ENCODE measurements around the gene PYGO1. TPM values are rescaled to one million over a fixed set of nuclear protein-coding genes. Genes with fewer than 3 reads are reported as not detected.

Gene PYGO1
- polyA plus RNA-seq, 3 donors, result not detected

GRCh38 chr15:55555089-55555488 lies 33.1 kb downstream of the PYGO1 start:
- Histone ChIP-seq H3K4me3 (replicated peaks in 1 of 3; ENCODE audit: low read depth in 2 of 3, low read length in 3 of 3) (no peak overlapping the region), H3K4me1 (ENCODE audit: control insufficient read depth in 1 of 2, insufficient read depth in 2 of 2, low read length in 2 of 2) (no peaks in the 10 kb centered on the region), H3K27me3 (ENCODE audit: control insufficient read depth in 2 of 2, insufficient read depth in 2 of 2, low read length in 2 of 2) (no peaks in the 10 kb centered on the region), H3K27ac (ENCODE audit: low read depth in 1 of 2, low read length in 2 of 2) (no peak overlapping the region), H3K79me2 (ENCODE audit: insufficient read depth, low read length) (no peaks in the 10 kb centered on the region), H4K20me1 (ENCODE audit: insufficient read depth, low read length) (no peaks in the 10 kb centered on the region), H3K9me3 (replicated peaks in 1 of 2; ENCODE audit: control insufficient read depth in 1 of 2, insufficient read depth in 1 of 2, low read length in 2 of 2) (peaks cover 9 to 15% of the 10 kb centered on the region in 2 donors), H2AFZ (ENCODE audit: insufficient read depth, low read depth, low read length, poor library complexity, severe bottlenecking) (no peak overlapping the region), H3K36me3 (replicated peaks in 1 of 2; ENCODE audit: control insufficient read depth in 1 of 2, insufficient read depth in 2 of 2, low read length in 2 of 2) (no peaks in the 10 kb centered on the region), H3K4me2 (replicated peaks; ENCODE audit: extremely low read depth, low read length, poor library complexity, severe bottlenecking) (no peak overlapping the region), H3K9ac (ENCODE audit: insufficient read depth, low read length, poor library complexity, severe bottlenecking) (no peak overlapping the region)
- Mint-ChIP-seq H3K27ac (no peak overlapping the region), H3K27me3 (ENCODE audit: low read depth in 3 of 3) (peaks cover 0 to 11% (median 5%) of the 10 kb centered on the region in 3 donors), H3K4me1 (no peaks in the 10 kb centered on the region), H3K36me3 (no peaks in the 10 kb centered on the region), H3K9me3 (peaks cover 22 to 35% (median 26%) of the 10 kb centered on the region in 7 donors), H3K4me3 (no peak overlapping the region)
- no CpG with 5 or more reads among the region's 4 CpGs for WGBS (ENCODE audit: insufficient coverage)
- DNase-seq, result no peak
- TF ChIP-seq CTCF (IDR thresholded peaks at IDR 0.05), result no peak
- intact Hi-C loops (cut with micrococcal nuclease), result no loop called here

- DNase-seq, result no peak
- Histone ChIP-seq H3K36me3 (replicated peaks in 1 of 2; ENCODE audit: control insufficient read depth in 1 of 2, insufficient read depth in 2 of 2, low read length in 2 of 2) (no peaks in the 10 kb centered on the region), H3K4me3 (replicated peaks in 1 of 3; ENCODE audit: low read depth in 2 of 3, low read length in 3 of 3) (no peak overlapping the region), H3K9ac (ENCODE audit: insufficient read depth, low read length, poor library complexity, severe bottlenecking) (no peak overlapping the region), H2AFZ (ENCODE audit: insufficient read depth, low read depth, low read length, poor library complexity, severe bottlenecking) (no peak overlapping the region), H3K27me3 (ENCODE audit: control insufficient read depth in 2 of 2, insufficient read depth in 2 of 2, low read length in 2 of 2) (no peaks in the 10 kb centered on the region), H3K79me2 (ENCODE audit: insufficient read depth, low read length) (no peaks in the 10 kb centered on the region), H3K27ac (ENCODE audit: low read depth in 1 of 2, low read length in 2 of 2) (no peak overlapping the region), H4K20me1 (ENCODE audit: insufficient read depth, low read length) (no peaks in the 10 kb centered on the region), H3K9me3 (replicated peaks in 1 of 2; ENCODE audit: control insufficient read depth in 1 of 2, insufficient read depth in 1 of 2, low read length in 2 of 2) (peaks cover 9 to 15% of the 10 kb centered on the region in 2 donors), H3K4me2 (replicated peaks; ENCODE audit: extremely low read depth, low read length, poor library complexity, severe bottlenecking) (no peak overlapping the region), H3K4me1 (ENCODE audit: control insufficient read depth in 1 of 2, insufficient read depth in 2 of 2, low read length in 2 of 2) (no peaks in the 10 kb centered on the region)
- Mint-ChIP-seq H3K27ac (no peak overlapping the region), H3K4me3 (no peak overlapping the region), H3K4me1 (no peaks in the 10 kb centered on the region), H3K27me3 (ENCODE audit: low read depth in 3 of 3) (peaks cover 2 to 14% (median 5%) of the 10 kb centered on the region in 3 donors), H3K36me3 (no peaks in the 10 kb centered on the region), H3K9me3 (peaks cover 22 to 32% (median 26%) of the 10 kb centered on the region in 7 donors)
- WGBS (ENCODE audit: insufficient coverage), result 60% methylated on average over 2 of the region's 2 CpGs
- no peak for TF ChIP-seq CTCF (IDR thresholded peaks at IDR 0.05)
- intact Hi-C loops (cut with micrococcal nuclease), result no loop called here
Measured at GRCh38 chr15:55552926-55553325, 35.2 kb downstream of the PYGO1 start.
